Activated CD8-positive, alpha-beta memory T cell treated with anti-CD3 and anti-CD28 coated beads, Interleukin-2, amount 10 ng/mL, durations not matched to agents 7 days and 5 days (primary cell): ENCODE results near the gene UBA52. TPM values are rescaled to one million over a fixed set of nuclear protein-coding genes. Genes with fewer than 3 reads are reported as not detected.
"Not testable (repeated sequence)": the region's sequence is repeated elsewhere in the genome, so short reads cannot be mapped to it uniquely, and the experiment has no call there.

Source experiments
- ATAC-seq: fragments of 150-1000 bp; cut with Tn5 transposase; one replicate; pipeline ENCODE4 v1.10.0; 2021; ENCODE audit warnings: moderate library complexity
- CTCF ChIA-PET: fragments of 350-600 bp; sonication (Branson Sonifier 250); formaldehyde crosslinking; loops from one replicate; lab custom pipeline; 2021; ENCODE audit warnings: antibody characterized with exemption; lab: Charles Lee
- DNase-seq: peaks from one replicate; pipeline ENCODE4 v3.0.0-alpha.2; 2020
- H3K27ac Mint-ChIP-seq: one replicate; pipeline ENCODE4 v1.8.0; 2021; ENCODE audit warnings: mild to moderate bottlenecking, mixed read lengths
- H3K27me3 Mint-ChIP-seq: one replicate; pipeline ENCODE4 v1.8.0; 2021; ENCODE audit warnings: mixed read lengths
- H3K36me3 Mint-ChIP-seq: one replicate; pipeline ENCODE4 v1.8.0; 2021; ENCODE audit warnings: mild to moderate bottlenecking, mixed read lengths
- H3K4me1 Mint-ChIP-seq: one replicate; pipeline ENCODE4 v1.8.0; 2021; ENCODE audit warnings: mixed read lengths
- H3K4me3 Mint-ChIP-seq: one replicate; pipeline ENCODE4 v1.8.0; 2021; ENCODE audit warnings: mild to moderate bottlenecking, moderate library complexity, mixed read lengths
- H3K9me3 Mint-ChIP-seq: one replicate; pipeline ENCODE4 v1.8.0; 2022; ENCODE audit warnings: low read depth, mixed read lengths
- total RNA-seq, 2 experiments: library from RNA; stranded (reverse); gene quantifications; one replicate each; pipeline ENCODE4 v1.2.3, GENCODE V29; 2021

The UBA52 gene
- total RNA-seq, 2 experiments from 2014 or later: 1,256 to 1,325 TPM

- H3K4me3 Mint-ChIP-seq: peak overlapping the region; percentile 77
- no peaks in the 10 kb centered on the region for H3K9me3 Mint-ChIP-seq
- H3K27ac Mint-ChIP-seq: peak overlapping the region; percentile 94
- ATAC-seq (peak; percentile 67), DNase-seq (peak; percentile 87)
- peaks cover under 1% of the 10 kb centered on the region for H3K27me3 Mint-ChIP-seq
- CTCF ChIA-PET: interaction anchor here (0.7 to 5.4 kb wide), 39 partner anchors 8 to 901 kb away, joined by 3 to 67 read pairs (median 5); partner anchors contain the start of genes COPE, DDX49, ELL and FKBP8
- H3K36me3 Mint-ChIP-seq: peaks cover 3% of the 10 kb centered on the region
- peaks cover 46% of the 10 kb centered on the region for H3K4me1 Mint-ChIP-seq
Observed at GRCh38 chr19:18589380-18590272, 18.0 kb downstream of the UBA52 start.

GRCh38 chr19:18590273-18591272 lies 18.9 kb downstream of the UBA52 start:
- Mint-ChIP-seq H3K36me3 (peaks cover 3% of the 10 kb centered on the region), H3K4me3 (peak overlapping the region; percentile 77), H3K27ac (peak overlapping the region; percentile 28), H3K9me3 (no peaks in the 10 kb centered on the region), H3K27me3 (peaks cover 5% of the 10 kb centered on the region), H3K4me1 (peaks cover 45% of the 10 kb centered on the region)
- ATAC-seq (no peak), DNase-seq (no peak)
- CTCF ChIA-PET: interaction anchor here (0.9 to 3.1 kb wide), 10 partner anchors 32 to 900 kb away, joined by 3 to 24 read pairs (median 8); partner anchors contain the start of genes FKBP8 and KXD1

GRCh38 chr19:18591735-18592385 lies 20.2 kb downstream of the UBA52 start:
- H3K4me1 Mint-ChIP-seq: peaks cover 34% of the 10 kb centered on the region
- peaks cover 3% of the 10 kb centered on the region for H3K36me3 Mint-ChIP-seq
- CTCF ChIA-PET: interaction anchor here (1.0 to 1.6 kb wide), 3 partner anchors 48 to 264 kb away, joined by 3 to 7 read pairs (median 3); no protein-coding TSS in a partner anchor
- H3K4me3 Mint-ChIP-seq: no peak overlapping the region
- no peaks in the 10 kb centered on the region for H3K9me3 Mint-ChIP-seq
- no peak overlapping the region for H3K27ac Mint-ChIP-seq
- H3K27me3 Mint-ChIP-seq: peaks cover 7% of the 10 kb centered on the region
- DNase-seq (no peak), ATAC-seq (no peak)

GRCh38 chr19:18592732-18593131 lies 21.1 kb downstream of the UBA52 start:
- CTCF ChIA-PET: interaction anchor here (1.0 to 2.7 kb wide), 9 partner anchors 8 to 263 kb away, joined by 3 to 11 read pairs (median 4); partner anchors contain the start of genes KXD1 and UBA52
- H3K9me3 Mint-ChIP-seq, H3K4me3 Mint-ChIP-seq, DNase-seq, H3K36me3 Mint-ChIP-seq, H3K27me3 Mint-ChIP-seq, H3K27ac Mint-ChIP-seq, ATAC-seq: not testable (repeated sequence)
- H3K4me1 Mint-ChIP-seq: peaks cover 31% of the 10 kb centered on the region

- Mint-ChIP-seq H3K4me1 (peaks cover 24% of the 10 kb centered on the region), H3K9me3 (no peaks in the 10 kb centered on the region), H3K4me3 (no peak overlapping the region), H3K36me3 (peaks cover 3% of the 10 kb centered on the region), H3K27me3 (peaks cover 7% of the 10 kb centered on the region), H3K27ac (peak overlapping the region; percentile 3)
- no peak for DNase-seq
- CTCF ChIA-PET: interaction anchor here (0.6 to 2.7 kb wide), 24 partner anchors 7 to 439 kb away, joined by 3 to 11 read pairs (median 4); partner anchors contain the start of genes COPE, DDX49, FKBP8 and KXD1
- no peak for ATAC-seq
Observed at GRCh38 chr19:18593367-18594095, 21.9 kb downstream of the UBA52 start.

GRCh38 chr19:18594096-18594823 lies 22.6 kb downstream of the UBA52 start:
- ATAC-seq (peak; percentile 72), DNase-seq (peak; percentile 71)
- Mint-ChIP-seq H3K36me3 (peaks cover 3% of the 10 kb centered on the region), H3K9me3 (no peaks in the 10 kb centered on the region), H3K4me1 (peaks cover 24% of the 10 kb centered on the region), H3K27me3 (peaks cover 7% of the 10 kb centered on the region), H3K4me3 (peak overlapping the region; percentile 50), H3K27ac (no peak overlapping the region)
- CTCF ChIA-PET: interaction anchor here (0.6 to 2.7 kb wide), 20 partner anchors 8 to 438 kb away, joined by 3 to 11 read pairs (median 4); partner anchors contain the start of genes COPE, DDX49, FKBP8 and KXD1

GRCh38 chr19:18594824-18595373 lies 23.2 kb downstream of the UBA52 start:
- CTCF ChIA-PET: interaction anchor here (1.0 to 2.7 kb wide), 10 partner anchors 8 to 252 kb away, joined by 3 to 11 read pairs (median 5); partner anchors contain the start of genes FKBP8, KXD1 and UBA52
- H3K36me3 Mint-ChIP-seq: peaks cover 3% of the 10 kb centered on the region
- H3K27ac Mint-ChIP-seq: no peak overlapping the region
- no peak for ATAC-seq
- peaks cover 20% of the 10 kb centered on the region for H3K4me1 Mint-ChIP-seq
- H3K9me3 Mint-ChIP-seq: no peaks in the 10 kb centered on the region
- DNase-seq: no peak
- H3K4me3 Mint-ChIP-seq: peak overlapping the region; percentile 50
- H3K27me3 Mint-ChIP-seq: peaks cover 7% of the 10 kb centered on the region

GRCh38 chr19:18595475-18595874 lies 23.8 kb downstream of the UBA52 start:
- Mint-ChIP-seq H3K27me3 (peaks cover 7% of the 10 kb centered on the region), H3K27ac (no peak overlapping the region), H3K4me1 (peaks cover 17% of the 10 kb centered on the region), H3K9me3 (no peaks in the 10 kb centered on the region), H3K36me3 (peaks cover 3% of the 10 kb centered on the region), H3K4me3 (peak overlapping the region; percentile 15)
- CTCF ChIA-PET: interaction anchor here (0.5 to 2.7 kb wide), 4 partner anchors 9 to 252 kb away, joined by 3 to 9 read pairs (median 5); partner anchors contain the start of gene KXD1
- ATAC-seq: no peak
- DNase-seq: no peak

- Mint-ChIP-seq H3K36me3 (no peaks in the 10 kb centered on the region), H3K4me3 (no peak overlapping the region), H3K27ac (no peak overlapping the region), H3K9me3 (no peaks in the 10 kb centered on the region), H3K4me1 (peaks cover 15% of the 10 kb centered on the region), H3K27me3 (peaks cover 11% of the 10 kb centered on the region)
- CTCF ChIA-PET: interaction anchor here (1.2 kb wide), 1 partner anchor 250 kb away, joined by 3 read pairs; no protein-coding TSS in a partner anchor
- DNase-seq: no peak
- no peak for ATAC-seq
Observed at GRCh38 chr19:18596752-18597157, 25.1 kb downstream of the UBA52 start.

GRCh38 chr19:18597809-18598660 lies 26.4 kb downstream of the UBA52 start:
- Mint-ChIP-seq H3K4me3 (no peak overlapping the region), H3K9me3 (no peaks in the 10 kb centered on the region), H3K27me3 (peaks cover 21% of the 10 kb centered on the region), H3K36me3 (no peaks in the 10 kb centered on the region), H3K27ac (no peak overlapping the region), H3K4me1 (peaks cover 15% of the 10 kb centered on the region)
- DNase-seq (no peak), ATAC-seq (no peak)
- CTCF ChIA-PET: interaction anchor here (0.9 to 1.2 kb wide), 3 partner anchors 9 to 249 kb away, joined by 3 read pairs; partner anchors contain the start of gene REX1BD
